HepG2 (cell line): Measurements from ENCODE around the gene RFFL. TPM values are rescaled to one million over a fixed set of nuclear protein-coding genes. Genes with fewer than 3 reads are reported as not detected.
A peak's percentile ranks its signal among the peaks of the same experiment; 100 is the strongest.

Experiments
- ATF1 ChIP-seq: IDR thresholded peaks from 2 replicates; pipeline ENCODE4 v1.6.1; 2016; ENCODE audit warnings: mild to moderate bottlenecking, control low read depth
- BORCS8-MEF2B ChIP-seq: sonication (generic); formaldehyde crosslinking; IDR thresholded peaks from 2 replicates; pipeline ENCODE4 v1.8.0; 2022; ENCODE audit warnings: mild to moderate bottlenecking, missing genetic modification reagents
- CBFB ChIP-seq: sonication (generic); formaldehyde crosslinking; IDR thresholded peaks from 2 replicates; pipeline ENCODE4 v1.4.0; 2020; ENCODE audit warnings: missing genetic modification reagents
- CCAR2 ChIP-seq: fragments of 200-400 bp; formaldehyde crosslinking; optimal IDR thresholded peaks from 2 replicates; pipeline ENCODE3; 2018; ENCODE audit warnings: low read depth, mild to moderate bottlenecking, low read length, moderate library complexity
- FOXP1 ChIP-seq, 2 experiments: fragments of 450-650 bp in 1 of 2; IDR thresholded peaks; 2 replicates each; pipeline ENCODE4 v1.6.1; 2017 to 2018; ENCODE audit warnings: antibody characterized with exemption in 1 of 2
- GATAD2A ChIP-seq: IDR thresholded peaks from 2 replicates; pipeline ENCODE4 v1.6.1; 2016
- HNRNPLL ChIP-seq: fragments of 200-400 bp; formaldehyde crosslinking; IDR thresholded peaks from 2 replicates; pipeline ENCODE4 v1.6.1; 2017; ENCODE audit warnings: mild to moderate bottlenecking, low read depth, low read length; ENCODE audit not compliant: poor library complexity, severe bottlenecking
- KDM2A ChIP-seq: sonication (generic); formaldehyde crosslinking; IDR thresholded peaks from 2 replicates; pipeline ENCODE4 v1.4.0; 2020; ENCODE audit warnings: low read depth, missing genetic modification reagents, borderline replicate concordance
- NKX3-1 ChIP-seq: sonication (generic); formaldehyde crosslinking; IDR thresholded peaks from 2 replicates; pipeline ENCODE4 v1.5.0; 2020; ENCODE audit warnings: missing genetic modification reagents
- NR2C2 ChIP-seq: sonication (generic); formaldehyde crosslinking; IDR thresholded peaks from 2 replicates; pipeline ENCODE4 v1.4.0; 2020; ENCODE audit warnings: missing genetic modification reagents, mild to moderate bottlenecking, moderate library complexity, borderline replicate concordance
- PAX8 ChIP-seq: sonication (generic); formaldehyde crosslinking; IDR thresholded peaks from 2 replicates; pipeline ENCODE4 v1.8.0; 2022; ENCODE audit warnings: mild to moderate bottlenecking, missing genetic modification reagents, borderline replicate concordance
- PHF21A ChIP-seq: sonication (generic); formaldehyde crosslinking; IDR thresholded peaks from 2 replicates; pipeline ENCODE4 v1.5.0; 2020; ENCODE audit warnings: mild to moderate bottlenecking, missing genetic modification reagents
- POLR2G ChIP-seq: fragments of 200-400 bp; formaldehyde crosslinking; IDR thresholded peaks from 2 replicates; pipeline ENCODE4 v1.6.1; 2018; ENCODE audit warnings: mild to moderate bottlenecking, low read depth, low read length, moderate library complexity
- SOX6 ChIP-seq, 2 experiments: fragments of 450-650 bp in 1 of 2; sonication (generic) in 1 of 2; formaldehyde crosslinking in 1 of 2; IDR thresholded peaks; 2 replicates each; pipeline versions ENCODE4 v1.4.0 to v1.6.1; 2017 to 2020; ENCODE audit warnings: antibody characterized with exemption in 1 of 2, mild to moderate bottlenecking in 1 of 2, missing genetic modification reagents in 1 of 2
- TOPORS ChIP-seq: sonication (generic); formaldehyde crosslinking; IDR thresholded peaks from 2 replicates; pipeline ENCODE4 v1.8.0; 2023; ENCODE audit warnings: mild to moderate bottlenecking, missing genetic modification reagents
- U2AF1 ChIP-seq: fragments of 200-400 bp; formaldehyde crosslinking; optimal IDR thresholded peaks from 2 replicates; pipeline ENCODE3; 2017; ENCODE audit warnings: mild to moderate bottlenecking, low read depth, low read length
- ZBTB42 ChIP-seq: sonication (generic); formaldehyde crosslinking; IDR thresholded peaks from 2 replicates; pipeline ENCODE4 v1.5.0; 2020; ENCODE audit warnings: mild to moderate bottlenecking, missing genetic modification reagents
- ZNF160 ChIP-seq: sonication (generic); formaldehyde crosslinking; IDR thresholded peaks from 2 replicates; pipeline ENCODE4 v1.8.0; 2022; ENCODE audit warnings: mild to moderate bottlenecking, inconsistent platforms, missing genetic modification reagents
- ZNF430 ChIP-seq: sonication (generic); formaldehyde crosslinking; IDR thresholded peaks from 2 replicates; pipeline ENCODE4 v1.9.0; 2021; ENCODE audit warnings: mild to moderate bottlenecking, missing genetic modification reagents
- ZNF460 ChIP-seq: sonication (generic); formaldehyde crosslinking; IDR thresholded peaks from 2 replicates; pipeline ENCODE4 v1.5.1; 2020; ENCODE audit warnings: missing genetic modification reagents, mild to moderate bottlenecking, borderline replicate concordance
- ZNF543 ChIP-seq: sonication (generic); formaldehyde crosslinking; IDR thresholded peaks from 2 replicates; pipeline ENCODE4 v1.4.0; 2020; ENCODE audit warnings: mild to moderate bottlenecking, missing genetic modification reagents
- ZNF552 ChIP-seq: sonication (generic); formaldehyde crosslinking; IDR thresholded peaks from 2 replicates; pipeline ENCODE4 v1.9.0; 2022; ENCODE audit warnings: missing genetic modification reagents, mild to moderate bottlenecking, borderline replicate concordance
- ZNF724P ChIP-seq: sonication (generic); formaldehyde crosslinking; IDR thresholded peaks from 2 replicates; pipeline ENCODE4 v1.8.0; 2022; ENCODE audit warnings: missing genetic modification reagents, borderline replicate concordance
- ZSCAN30 ChIP-seq: sonication (generic); formaldehyde crosslinking; IDR thresholded peaks from 2 replicates; pipeline ENCODE4 v1.5.0; 2020; ENCODE audit warnings: mild to moderate bottlenecking, missing genetic modification reagents
- polyA plus RNA-seq, 8 experiments: library from polyadenylated mRNA; depleted of rRNA in 3 of 8; stranded (reverse) in 7 of 8; unstranded in 1 of 8; fragments of >200 nt; fragmentation: Illumina TruSeq in 4 of 8; extraction: Trizol in 4 of 8; gene quantifications; 2 replicates each; pipeline versions ENCODE4 v1.2.1 to v1.2.3, GENCODE V29; 2011 to 2016; ENCODE audit warnings: low read depth in 4 of 8, missing spikeins in 1 of 8, mixed read lengths in 1 of 8; ENCODE audit not compliant: insufficient read depth in 1 of 8
- total RNA-seq, 5 experiments: library from RNA; depleted of rRNA; stranded (reverse); fragments of >200 nt; fragmentation: Illumina TruSeq; extraction: Trizol; gene quantifications; 2 replicates each; pipeline ENCODE4 v1.2.3, GENCODE V29; 2016; ENCODE audit warnings: low read depth in 1 of 5
- TF ChIP-seq, protein P1 (sequence below): fragments of 450-650 bp; IDR thresholded peaks from 2 replicates; pipeline ENCODE4 v1.6.1; 2016
- TF ChIP-seq, protein P2 (sequence below): sonication (generic); formaldehyde crosslinking; IDR thresholded peaks from 2 replicates; pipeline ENCODE4 v1.4.0; 2020; ENCODE audit warnings: low read depth, mild to moderate bottlenecking, missing genetic modification reagents
- TF ChIP-seq, protein P3 (sequence below): IDR thresholded peaks from 2 replicates; pipeline ENCODE4 v1.6.1; 2016; ENCODE audit warnings: missing compliant biosample characterization, missing genetic modification reagents, borderline replicate concordance
- TF ChIP-seq, protein P4 (sequence below): IDR thresholded peaks from 2 replicates; pipeline ENCODE4 v1.6.1; 2018; ENCODE audit warnings: missing genetic modification reagents

The RFFL gene
- total and polyA plus RNA-seq, 2 of the 13 experiments (the other 11 are each of a cell fraction or from before 2014, with no cell fraction given): 24.3 to 48.6 TPM

DNA sequence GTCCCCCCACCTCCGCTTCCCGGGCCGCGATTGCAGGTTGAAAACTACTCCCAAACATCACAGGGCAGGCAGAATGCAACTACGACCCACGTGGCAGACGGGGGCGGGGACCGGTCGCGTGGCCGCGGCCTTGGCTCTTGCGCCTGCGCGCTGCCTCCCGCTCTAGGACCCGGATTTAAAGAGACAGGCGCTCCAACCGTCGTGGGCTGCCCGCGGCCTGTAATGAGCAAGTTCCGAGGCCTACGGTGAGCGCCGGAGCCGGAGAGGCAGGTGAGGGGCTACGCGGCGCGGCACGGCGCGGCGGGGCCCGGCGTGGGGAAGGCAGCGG is 83.2 kb downstream of the RFFL start, which contains the start of gene LIG3 (continued):
- TF ChIP-seq, protein P1, sequence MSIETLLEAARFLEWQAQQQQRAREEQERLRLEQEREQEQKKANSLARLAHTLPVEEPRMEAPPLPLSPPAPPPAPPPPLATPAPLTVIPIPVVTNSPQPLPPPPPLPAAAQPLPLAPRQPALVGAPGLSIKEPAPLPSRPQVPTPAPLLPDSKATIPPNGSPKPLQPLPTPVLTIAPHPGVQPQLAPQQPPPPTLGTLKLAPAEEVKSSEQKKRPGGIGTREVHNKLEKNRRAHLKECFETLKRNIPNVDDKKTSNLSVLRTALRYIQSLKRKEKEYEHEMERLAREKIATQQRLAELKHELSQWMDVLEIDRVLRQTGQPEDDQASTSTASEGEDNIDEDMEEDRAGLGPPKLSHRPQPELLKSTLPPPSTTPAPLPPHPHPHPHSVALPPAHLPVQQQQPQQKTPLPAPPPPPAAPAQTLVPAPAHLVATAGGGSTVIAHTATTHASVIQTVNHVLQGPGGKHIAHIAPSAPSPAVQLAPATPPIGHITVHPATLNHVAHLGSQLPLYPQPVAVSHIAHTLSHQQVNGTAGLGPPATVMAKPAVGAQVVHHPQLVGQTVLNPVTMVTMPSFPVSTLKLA: peak; percentile 89
- TF ChIP-seq U2AF1 (no peak), KDM2A (CRISPR knock-in tag) (peak; percentile 62), BORCS8-MEF2B (CRISPR knock-in tag) (peak; percentile 64), ZNF460 (CRISPR knock-in tag) (no peak), ZNF160 (CRISPR knock-in tag) (no peak), CCAR2 (no peak), NKX3-1 (peak; percentile 60; the same call in 1 of the 2 replicates), ATF1 (CRISPR knock-in tag) (no peak), ZSCAN30 (CRISPR knock-in tag) (no peak), NR2C2 (CRISPR knock-in tag) (0 out of 2 replicates have a peak, but pooled peaks have one; percentile 11), FOXP1 (IDR thresholded peaks at IDR 0.05) (no peak), FOXP1 (CRISPR knock-in tag; IDR thresholded peaks at IDR 0.05) (no peak; the same call in 1 of the 2 replicates), ZNF724P (CRISPR knock-in tag) (peak; percentile 55; the same call in 1 of the 2 replicates), ZBTB42 (0 out of 2 replicates have a peak, but pooled peaks have one; percentile 17), PHF21A (CRISPR knock-in tag) (0 out of 2 replicates have a peak, but pooled peaks have one; percentile 7), ZNF430 (peak; percentile 31; the same call in 1 of the 2 replicates), TOPORS (no peak), HNRNPLL (no peak), CBFB (0 out of 2 replicates have a peak, but pooled peaks have one; percentile 49), SOX6 (IDR thresholded peaks at IDR 0.05) (no peak), SOX6 (CRISPR knock-in tag; IDR thresholded peaks at IDR 0.05) (no peak), POLR2G (peak; percentile 83), ZNF543 (no peak), GATAD2A (peak; percentile 30; the same call in 1 of the 2 replicates), PAX8 (CRISPR knock-in tag) (no peak), ZNF552 (CRISPR knock-in tag) (no peak)
- TF ChIP-seq, protein P2, sequence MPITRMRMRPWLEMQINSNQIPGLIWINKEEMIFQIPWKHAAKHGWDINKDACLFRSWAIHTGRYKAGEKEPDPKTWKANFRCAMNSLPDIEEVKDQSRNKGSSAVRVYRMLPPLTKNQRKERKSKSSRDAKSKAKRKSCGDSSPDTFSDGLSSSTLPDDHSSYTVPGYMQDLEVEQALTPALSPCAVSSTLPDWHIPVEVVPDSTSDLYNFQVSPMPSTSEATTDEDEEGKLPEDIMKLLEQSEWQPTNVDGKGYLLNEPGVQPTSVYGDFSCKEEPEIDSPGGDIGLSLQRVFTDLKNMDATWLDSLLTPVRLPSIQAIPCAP (CRISPR knock-in tag): no peak
- TF ChIP-seq, protein P3, sequence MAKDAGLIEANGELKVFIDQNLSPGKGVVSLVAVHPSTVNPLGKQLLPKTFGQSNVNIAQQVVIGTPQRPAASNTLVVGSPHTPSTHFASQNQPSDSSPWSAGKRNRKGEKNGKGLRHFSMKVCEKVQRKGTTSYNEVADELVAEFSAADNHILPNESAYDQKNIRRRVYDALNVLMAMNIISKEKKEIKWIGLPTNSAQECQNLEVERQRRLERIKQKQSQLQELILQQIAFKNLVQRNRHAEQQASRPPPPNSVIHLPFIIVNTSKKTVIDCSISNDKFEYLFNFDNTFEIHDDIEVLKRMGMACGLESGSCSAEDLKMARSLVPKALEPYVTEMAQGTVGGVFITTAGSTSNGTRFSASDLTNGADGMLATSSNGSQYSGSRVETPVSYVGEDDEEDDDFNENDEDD: peak; percentile 78; the same call in 1 of the 2 replicates
- TF ChIP-seq, protein P4, sequence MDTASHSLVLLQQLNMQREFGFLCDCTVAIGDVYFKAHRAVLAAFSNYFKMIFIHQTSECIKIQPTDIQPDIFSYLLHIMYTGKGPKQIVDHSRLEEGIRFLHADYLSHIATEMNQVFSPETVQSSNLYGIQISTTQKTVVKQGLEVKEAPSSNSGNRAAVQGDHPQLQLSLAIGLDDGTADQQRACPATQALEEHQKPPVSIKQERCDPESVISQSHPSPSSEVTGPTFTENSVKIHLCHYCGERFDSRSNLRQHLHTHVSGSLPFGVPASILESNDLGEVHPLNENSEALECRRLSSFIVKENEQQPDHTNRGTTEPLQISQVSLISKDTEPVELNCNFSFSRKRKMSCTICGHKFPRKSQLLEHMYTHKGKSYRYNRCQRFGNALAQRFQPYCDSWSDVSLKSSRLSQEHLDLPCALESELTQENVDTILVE (CRISPR knock-in tag): 0 out of 2 replicates have a peak, but pooled peaks have one; percentile 7
